SK-N-SH (cell line): ENCODE data around the gene NMNAT2. TPM values are rescaled to one million over a fixed set of nuclear protein-coding genes. Genes with fewer than 3 reads are reported as not detected.

Experiments used
- CTCF ChIA-PET: fragments of 300-600, 350-600 bp; formaldehyde crosslinking; extraction: SDS; loops from one replicate; lab custom pipeline; 2021; lab: Yijun Ruan, JAX
- POLR2A ChIA-PET: fragments of 350-600 bp; sonication (Branson Sonifier 250); formaldehyde crosslinking; extraction: SDS; loops from one replicate; lab custom pipeline; 2020; ENCODE audit warnings: antibody characterized with exemption, inconsistent platforms; lab: Yijun Ruan, JAX
- DNase-seq: peaks from one replicate; pipeline ENCODE4 v3.0.0; 2012
- H2AFZ ChIP-seq: fragments of 200-600 bp; sonication (generic); 2 replicates; pipeline ENCODE4 v1.8.1; 2016; ENCODE audit warnings: antibody characterized with exemption, mild to moderate bottlenecking, low read depth
- H3F3A ChIP-seq: fragments of 200-600 bp; sonication (generic); replicated peaks from 2 replicates; pipeline ENCODE3; 2016; ENCODE audit warnings: antibody characterized with exemption, mild to moderate bottlenecking; ENCODE audit not compliant: insufficient read depth
- H3K27ac ChIP-seq, 2 experiments: fragments of 200-500 bp in 1 of 2; fragments of 200-600 bp in 1 of 2; sonication (Bioruptor generic) in 1 of 2; sonication (generic), shearing (Covaris generic) in 1 of 2; 2 replicates each; pipeline versions ENCODE4 v1.5.1 to v1.6.1; 2014 to 2016; ENCODE audit warnings: low read depth in 2 of 2, inconsistent platforms in 1 of 2, low read length in 1 of 2, mild to moderate bottlenecking in 1 of 2, mixed read lengths in 1 of 2
- H3K27me3 ChIP-seq: fragments of 200-600 bp; sonication (generic), shearing (Covaris generic); 2 replicates; pipeline ENCODE4 v1.6.1; 2016; ENCODE audit warnings: mixed run types; ENCODE audit not compliant: insufficient read depth
- H3K36me3 ChIP-seq, 2 experiments: fragments of 200-500 bp in 1 of 2; fragments of 200-600 bp in 1 of 2; sonication (Bioruptor generic) in 1 of 2; sonication (generic) in 1 of 2; replicated peaks in 1 of 2; 2 replicates each; pipeline versions ENCODE3 to v1.5.1; 2014 to 2016; ENCODE audit warnings: low read length in 1 of 2, mild to moderate bottlenecking in 1 of 2; ENCODE audit not compliant: insufficient read depth in 2 of 2, control insufficient read depth in 1 of 2
- H3K4me1 ChIP-seq, 2 experiments: fragments of 200-500 bp in 1 of 2; fragments of 200-600 bp in 1 of 2; sonication (Bioruptor generic) in 1 of 2; sonication (generic), shearing (Covaris generic) in 1 of 2; 2 replicates each; pipeline versions ENCODE4 v1.5.1 to v1.6.1; 2014 to 2016; ENCODE audit warnings: low read depth in 1 of 2, low read length in 1 of 2, mixed run types in 1 of 2; ENCODE audit not compliant: insufficient read depth in 2 of 2, control insufficient read depth in 1 of 2
- H3K4me2 ChIP-seq: fragments of 200-600 bp; sonication (generic), shearing (Covaris generic); 2 replicates; pipeline ENCODE4 v1.6.1; 2017; ENCODE audit warnings: mixed run types
- H3K4me3 ChIP-seq, 2 experiments: fragments of 200-500 bp in 1 of 2; fragments of 200-600 bp in 1 of 2; sonication (Bioruptor generic) in 1 of 2; sonication (generic), shearing (Covaris generic) in 1 of 2; 2 replicates each; pipeline versions ENCODE4 v1.5.1 to v1.8.1; 2014 to 2016; ENCODE audit warnings: low read depth in 2 of 2, inconsistent platforms in 1 of 2, low read length in 1 of 2, mild to moderate bottlenecking in 1 of 2, mixed read lengths in 1 of 2, moderate library complexity in 1 of 2
- H3K79me2 ChIP-seq: fragments of 200-600 bp; sonication (generic); 2 replicates; pipeline ENCODE4 v1.8.1; 2017; ENCODE audit warnings: mild to moderate bottlenecking; ENCODE audit not compliant: insufficient read depth
- H3K9ac ChIP-seq: fragments of 200-600 bp; sonication (generic); 2 replicates; pipeline ENCODE4 v1.6.1; 2017; ENCODE audit warnings: mixed run types
- H3K9me2 ChIP-seq: fragments of 200-600 bp; sonication (generic); 2 replicates; pipeline ENCODE4 v1.6.1; 2017; ENCODE audit warnings: mixed run types
- H3K9me3 ChIP-seq: fragments of 200-600 bp; sonication (generic); 2 replicates; pipeline ENCODE4 v1.6.1; 2017; ENCODE audit warnings: mixed run types, mild to moderate bottlenecking, moderate library complexity
- H4K20me1 ChIP-seq: fragments of 200-600 bp; sonication (generic); 2 replicates; pipeline ENCODE4 v1.6.1; 2017; ENCODE audit warnings: mild to moderate bottlenecking, mixed run types; ENCODE audit not compliant: insufficient read depth
- CHD2 ChIP-seq: fragments of 150-350 bp; IDR thresholded peaks from 2 replicates; pipeline ENCODE4 v1.6.1; 2018; ENCODE audit warnings: low read length; ENCODE audit not compliant: partially characterized antibody
- FOXJ3 ChIP-seq: sonication (generic); formaldehyde crosslinking; IDR thresholded peaks from 2 replicates; pipeline ENCODE4 v1.5.1; 2020; ENCODE audit warnings: mild to moderate bottlenecking, missing genetic modification reagents
- IRF3 ChIP-seq: fragments of 150-350 bp; IDR thresholded peaks from 2 replicates; pipeline ENCODE4 v1.6.1; 2016; ENCODE audit warnings: mild to moderate bottlenecking, low read depth, low read length
- MAX ChIP-seq: IDR thresholded peaks from 2 replicates; pipeline ENCODE4 v1.4.0; 2012; ENCODE audit warnings: low read depth
- MXI1 ChIP-seq: IDR thresholded peaks from 2 replicates; pipeline ENCODE4 v1.6.1; 2012; ENCODE audit warnings: mild to moderate bottlenecking, low read depth, low read length, improper control_type of control experiment
- RAD21 ChIP-seq: IDR thresholded peaks from 2 replicates; pipeline ENCODE4 v1.6.1; 2012; ENCODE audit warnings: mild to moderate bottlenecking, low read length
- REST ChIP-seq: IDR thresholded peaks from 2 replicates; pipeline ENCODE4 v1.6.1; 2012; ENCODE audit warnings: mild to moderate bottlenecking, low read depth, low read length, moderate library complexity
- SIN3A ChIP-seq: IDR thresholded peaks from 2 replicates; pipeline ENCODE4 v1.6.1; 2012; ENCODE audit warnings: low read depth, mild to moderate bottlenecking, low read length, moderate library complexity, borderline replicate concordance
- YY1 ChIP-seq: IDR thresholded peaks from 2 replicates; pipeline ENCODE4 v1.4.0; 2012; ENCODE audit warnings: low read depth, mild to moderate bottlenecking
- WGBS: methylation state at CpG from one replicate; pipeline ENCODE4 v1.1.6; 2017; ENCODE audit warnings: low lambda C conversion rate; 5-methylcytosine and 5-hydroxymethylcytosine counted together
- polyA plus RNA-seq, 3 experiments: library from polyadenylated mRNA; depleted of rRNA; stranded (reverse); fragments of >200 nt; gene quantifications; 2 replicates each; pipeline ENCODE4 v1.2.3, GENCODE V29; 2012

The NMNAT2 gene
- polyA plus RNA-seq, 1 of the 3 experiments (the other 2 are of a cell fraction): 0.07 TPM

- TF ChIP-seq SIN3A (no peak), IRF3 (no peak), RAD21 (no peak), MXI1 (no peak), YY1 (no peak), REST (no peak), CHD2 (no peak)
These were observed 130.9 kb downstream of the NMNAT2 start (continued) for GRCh38 chr1:183287191-183287675.

GRCh38 chr1:183285746-183286145, 132.4 kb downstream of the NMNAT2 start:
- H3K36me3 ChIP-seq: no peaks in the 10 kb centered on the region
- no peaks in the 10 kb centered on the region for H3K9me3 ChIP-seq
- H3K4me1 ChIP-seq: peaks cover 0 to 19% of the 10 kb centered on the region in 2 experiments; a peak in 1 of 4 replicates
- ChIA-PET POLR2A (interaction anchor here (0.7 kb wide), 2 partner anchors 189 to 196 kb away, joined by 3 read pairs; no protein-coding TSS in a partner anchor), CTCF (interaction anchor here (0.7 kb wide), 1 partner anchor 133 kb away, joined by 3 read pairs; no protein-coding TSS in a partner anchor)
- no peak overlapping the region for H3K4me2 ChIP-seq
- no peak overlapping the region for H3K9ac ChIP-seq
- no peak overlapping the region for H3K27ac ChIP-seq
- no peak overlapping the region for H2AFZ ChIP-seq
- H4K20me1 ChIP-seq: no peaks in the 10 kb centered on the region
- DNase-seq: no peak
- no peaks in the 10 kb centered on the region for H3F3A ChIP-seq
- H3K79me2 ChIP-seq: no peaks in the 10 kb centered on the region
- no peak overlapping the region for H3K4me3 ChIP-seq
- no peaks in the 10 kb centered on the region for H3K27me3 ChIP-seq
- no peak for TF ChIP-seq FOXJ3
- 43% methylated on average over 4 of the region's 4 CpGs for WGBS
- H3K9me2 ChIP-seq: no peaks in the 10 kb centered on the region

- 80% methylated on average over 1 of the region's 1 CpG for WGBS
These were observed 132.9 kb downstream of the NMNAT2 start for GRCh38 chr1:183285256-183285655.

More at GRCh38 chr1:183285256-183285655, 132.9 kb downstream of the NMNAT2 start:
- Histone ChIP-seq H3K4me3 (no peak overlapping the region), H3K27me3 (no peaks in the 10 kb centered on the region), H3K9me3 (no peaks in the 10 kb centered on the region), H3K4me2 (no peak overlapping the region), H3K79me2 (no peaks in the 10 kb centered on the region), H3K4me1 (peaks cover 0 to 19% of the 10 kb centered on the region in 2 experiments; a peak in 1 of 4 replicates), H3F3A (no peaks in the 10 kb centered on the region), H3K36me3 (no peaks in the 10 kb centered on the region), H2AFZ (no peak overlapping the region), H3K9ac (no peak overlapping the region), H3K27ac (no peak overlapping the region), H4K20me1 (no peaks in the 10 kb centered on the region), H3K9me2 (no peaks in the 10 kb centered on the region)
- DNase-seq: no peak
- no peak for TF ChIP-seq MAX
- ChIA-PET POLR2A (interaction anchor here (0.7 kb wide), 1 partner anchor 197 kb away, joined by 3 read pairs; no protein-coding TSS in a partner anchor), CTCF (no interaction called here)
